Pancreas (tissue), 10 donors: ENCODE data around the gene GUSB. TPM values are rescaled to one million over a fixed set of nuclear protein-coding genes. Genes with fewer than 3 reads are reported as not detected.

Source experiments
- ATAC-seq, 4 donors: fragments of 200-7000 bp; cut with Tn5 transposase; one replicate each; pipeline versions ENCODE4 v1.8.0 to v1.9.1; 2020; ENCODE audit warnings: mild to moderate bottlenecking in 4 of 4, moderate library complexity in 4 of 4
- DNase-seq, 6 donors: peaks; one replicate each; pipeline ENCODE4 v3.0.0-alpha.2; 2020
- FAIRE-seq: peaks from 2 replicates; lab custom pipeline; 2012; peaks lifted over from hg19 to GRCh38; lab: Jason Lieb, UNC
- H3K27ac ChIP-seq, 4 donors: fragments of 200-600 bp; sonication (generic); 1 replicate in 3 of 4; 2 replicates in 1 of 4; pipeline versions ENCODE4 v1.5.0 to v1.8.0; 2020
- H3K27me3 ChIP-seq, 4 donors: fragments of 200-600 bp; one replicate each; pipeline ENCODE4 v1.8.0; 2021
- H3K36me3 ChIP-seq, 3 donors: fragments of 200-600 bp; sonication (generic) in 1 of 3; one replicate each; pipeline versions ENCODE4 v1.5.0 to v1.8.0; 2020 to 2021
- H3K4me1 ChIP-seq, 3 donors: fragments of 200-600 bp; one replicate each; pipeline ENCODE4 v1.8.0; 2021
- H3K4me3 ChIP-seq, 4 donors: fragments of 200-600 bp; sonication (generic) in 2 of 4; one replicate each; pipeline versions ENCODE4 v1.5.0 to v1.8.0; 2020 to 2021
- H3K9me3 ChIP-seq, 4 donors: fragments of 200-600 bp; one replicate each; pipeline ENCODE4 v1.8.0; 2021
- CTCF ChIP-seq, 4 donors: fragments of 200-600 bp; sonication (generic) in 3 of 4; IDR thresholded peaks; one replicate each; pipeline versions ENCODE4 v1.5.0 to v1.8.0; 2021; ENCODE audit warnings: antibody characterized with exemption in 4 of 4
- WGBS, 2 donors: extraction: QIAGEN DNeasy Blood & Tissue Kit; methylation state at CpG; one replicate each; pipeline ENCODE4 v1.1.7; 2013; 5-methylcytosine and 5-hydroxymethylcytosine counted together
- intact Hi-C, 3 donors: fragments of 100-400 bp; cut with DNase I; formaldehyde crosslinking; loops; one replicate each; pipeline versions ENCODE4 v1.11.1 to v1.14.2; 2022
- polyA plus RNA-seq, 2 donors: library from polyadenylated mRNA; stranded (reverse); fragments of 200-250 nt; gene quantifications; one replicate each; pipeline ENCODE4 v1.2.3, GENCODE V29; 2013
- total RNA-seq, 6 donors: library from RNA; stranded (reverse); fragmentation: NEBNext Ultra II Directional in 4 of 6; extraction: Animal tissue kit (Norgen Biotek cat#: 25700) in 4 of 6; gene quantifications; one replicate each; pipeline versions ENCODE4 v1.2.1 to v1.2.4, GENCODE V29; 2021 to 2023
- donor health status: healthy with polysubstance abuse.
- donor health status: DM: no; HTN: no; CAD: no; lungs with moderate emphysema.
- donor health status: DM: no; HTN: no; CAD: no.
- donor health status: control.
- donor health status: control.
- donor health status: Bipolar disorder and iron deficiency.
- donor health status: DM: yes; HTN: yes; CAD: no.
- donor health status: DM: no; HTN: no; CAD: no.
- donor health status: DM: no; HTN: no; CAD: no.
- donor health status: DM: yes; HTN: yes; CAD: no.

GUSB gene
- total and polyA plus RNA-seq, 8 donors, result 21.5 to 69.8 (median 28.8) TPM

GRCh38 chr7:65955718-65956117, 26.3 kb downstream of the GUSB start:
- Histone ChIP-seq H3K27ac (no peak overlapping the region), H3K4me1 (no peaks in the 10 kb centered on the region), H3K9me3 (no peaks in the 10 kb centered on the region), H3K4me3 (no peak overlapping the region), H3K36me3 (peaks cover 2 to 22% (median 5%) of the 10 kb centered on the region in 3 donors), H3K27me3 (no peaks in the 10 kb centered on the region)
- FAIRE-seq (no peak), DNase-seq (no peak), ATAC-seq (peak in 2 of 4 donors; percentile 37 to 75)
- intact Hi-C loops, result no loop called here
- WGBS, 2 donors, result 84 to 87% methylated on average over 4 of the region's 4 CpGs
- no peak for TF ChIP-seq CTCF (IDR thresholded peaks at IDR 0.05)

- H3K9me3 ChIP-seq, result no peaks in the 10 kb centered on the region
- H3K4me1 ChIP-seq, result no peaks in the 10 kb centered on the region
- 91% methylated on average over 15 of the region's 15 CpGs for WGBS, 2 donors
- FAIRE-seq, result no peak
- no peak overlapping the region for H3K27ac ChIP-seq
- no peak for TF ChIP-seq CTCF (IDR thresholded peaks at IDR 0.05)
- peaks cover 0 to 13% (median 2%) of the 10 kb centered on the region in 3 donors for H3K36me3 ChIP-seq
- no peaks in the 10 kb centered on the region for H3K27me3 ChIP-seq
- no peak for ATAC-seq
- no peak overlapping the region for H3K4me3 ChIP-seq
- intact Hi-C loops, result no loop called here
- DNase-seq, result peak in 1 of 6 donors; percentile 20
These were observed 28.0 kb downstream of the GUSB start for GRCh38 chr7:65953890-65954450.

GRCh38 chr7:65953001-65953720, 28.9 kb downstream of the GUSB start:
- 96% methylated on average over 5 of the region's 5 CpGs for WGBS, 2 donors
- FAIRE-seq (no peak), ATAC-seq (no peak), DNase-seq (peak in 1 of 6 donors; percentile 9)
- no peak for TF ChIP-seq CTCF (IDR thresholded peaks at IDR 0.05)
- Histone ChIP-seq H3K27ac (no peak overlapping the region), H3K27me3 (no peaks in the 10 kb centered on the region), H3K9me3 (no peaks in the 10 kb centered on the region), H3K4me1 (no peaks in the 10 kb centered on the region), H3K36me3 (peaks cover 0 to 12% (median 2%) of the 10 kb centered on the region in 3 donors), H3K4me3 (no peak overlapping the region)
- intact Hi-C loops, result no loop called here

GRCh38 chr7:65951837-65952578, 30.0 kb downstream of the GUSB start:
- DNase-seq (peak in 2 of 6 donors; percentile 13 to 25), ATAC-seq (peak in 3 of 4 donors; percentile 35 to 75 (median 54))

More at GRCh38 chr7:65951837-65952578, 30.0 kb downstream of the GUSB start:
- intact Hi-C loops, result no loop called here
- 81 to 84% methylated on average over 9 of the region's 9 CpGs for WGBS, 2 donors
- no peak overlapping the region for H3K4me3 ChIP-seq
- H3K27me3 ChIP-seq, result no peaks in the 10 kb centered on the region
- no peaks in the 10 kb centered on the region for H3K9me3 ChIP-seq
- no peak for TF ChIP-seq CTCF (IDR thresholded peaks at IDR 0.05)
- H3K27ac ChIP-seq, result no peak overlapping the region
- H3K4me1 ChIP-seq, result no peaks in the 10 kb centered on the region
- FAIRE-seq, result no peak
- H3K36me3 ChIP-seq, result peaks cover 0 to 12% (median 2%) of the 10 kb centered on the region in 3 donors
